Right ventricle myocardium inferior (tissue), 1 donor: Measurements from ENCODE around the gene ACYP1. TPM values are rescaled to one million over a fixed set of nuclear protein-coding genes. Genes with fewer than 3 reads are reported as not detected.

Source experiments
- ATAC-seq: fragments of 200-7000 bp; cut with Tn5 transposase; one replicate; pipeline ENCODE4 v1.9.1; 2020; ENCODE audit warnings: mild to moderate bottlenecking, moderate library complexity
- DNase-seq: peaks from one replicate; pipeline ENCODE4 v3.0.0; 2021; ENCODE audit errors: missing footprints
- intact Hi-C: fragments of 100-400 bp; cut with DNase I; formaldehyde crosslinking; loops from one replicate; pipeline ENCODE4 v1.11.0; 2022
- total RNA-seq: library from RNA; stranded (reverse); fragmentation: NEBNext Ultra II Directional; extraction: Animal tissue kit (Norgen Biotek cat#: 25700); gene quantifications from one replicate; pipeline ENCODE4 v1.2.1, GENCODE V29; 2021
- donor health status: DM: no; HTN: yes; CAD: no; lungs with severe emphysema.

ACYP1 gene
- total RNA-seq, 1 donor from 2014 or later: 11.7 TPM

DNA sequence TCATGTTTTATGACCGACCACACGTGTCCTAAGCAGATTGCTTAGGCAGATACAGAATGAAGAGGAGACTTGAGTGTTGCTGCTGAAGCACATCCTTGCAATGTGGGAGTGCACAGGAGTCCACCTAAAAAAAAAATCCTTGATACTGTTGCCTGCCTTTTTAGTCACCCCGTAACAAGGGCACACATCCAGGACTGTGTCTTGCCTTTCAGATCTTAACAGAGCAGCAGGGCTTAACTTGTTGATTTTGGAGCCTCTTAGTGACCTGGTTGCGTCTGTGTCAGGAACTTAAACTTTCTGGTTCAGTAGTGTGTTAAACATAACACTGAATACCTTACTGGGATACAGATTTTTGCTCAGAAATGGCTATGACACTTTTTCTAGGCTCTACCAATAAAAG lies 54.6 kb downstream of the ACYP1 start:
- intact Hi-C loops: no loop called here
- DNase-seq (no peak), ATAC-seq (no peak)

DNA sequence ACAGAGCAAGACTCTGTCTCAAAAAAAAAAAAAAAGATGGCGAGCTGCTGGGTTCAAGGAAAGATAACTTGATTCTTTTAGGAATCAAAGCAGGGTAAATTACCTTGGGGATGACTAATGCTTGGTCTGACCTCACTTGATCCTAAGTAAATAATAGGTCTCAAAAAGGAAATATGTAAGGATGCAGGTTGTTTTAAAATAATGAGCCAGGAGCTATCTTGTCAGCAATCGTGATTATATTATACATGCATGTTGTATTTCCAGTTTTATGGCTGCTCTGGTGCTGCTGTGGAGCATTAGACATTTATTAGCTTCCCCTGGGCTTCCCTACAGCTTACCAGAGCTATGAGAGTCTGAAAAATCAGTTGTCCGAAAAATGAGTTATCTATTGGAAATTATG lies 58.5 kb downstream of the ACYP1 start:
- intact Hi-C loops: loop anchor here (2.0 kb wide), 1 partner anchor 59 kb away; no protein-coding TSS in a partner anchor
- ATAC-seq (no peak), DNase-seq (no peak)

GRCh38 chr14:75003250-75004027 lies 60.4 kb downstream of the ACYP1 start:
- intact Hi-C loops: loop anchor here (2.0 to 5.0 kb wide), 3 partner anchors 19 to 64 kb away; partner anchors contain the start of gene ZC2HC1C
- no peak for DNase-seq

More at GRCh38 chr14:75003250-75004027, 60.4 kb downstream of the ACYP1 start:
- no peak for ATAC-seq

Other genes with a start within 250 kb of the ACYP1 start
- not detected for gene PROX2, start 187.9 kb downstream of the ACYP1 start, total RNA-seq
- 213 TPM for gene DLST, start 182.1 kb downstream of the ACYP1 start, total RNA-seq
- gene RPS6KL1, start 140.8 kb downstream of the ACYP1 start, total RNA-seq: 19.1 TPM
- 6.5 TPM for gene PGF, start 108.4 kb downstream of the ACYP1 start, total RNA-seq
- gene EIF2B2, start 61.1 kb downstream of the ACYP1 start, total RNA-seq: 34.0 TPM
- 20.2 TPM for gene MLH3, start 12.6 kb downstream of the ACYP1 start, total RNA-seq
- 11.4 TPM for gene ZC2HC1C, start 5.6 kb upstream of the ACYP1 start, total RNA-seq
- gene NEK9, start 63.0 kb upstream of the ACYP1 start, total RNA-seq: 102 TPM
- gene TMED10, start 112.6 kb upstream of the ACYP1 start, total RNA-seq: 280 TPM
- gene FOS, start 214.8 kb upstream of the ACYP1 start, total RNA-seq: 9.5 TPM